A673 (cell line): ENCODE measurements around the gene SUDS3. TPM values are rescaled to one million over a fixed set of nuclear protein-coding genes. Genes with fewer than 3 reads are reported as not detected.

ENCODE experiments used
- BruUV-seq: library from RNA; stranded (reverse); fragments of 400-500 nt; replicated peaks from 2 replicates; lab custom pipeline; 2021; lab: Mats Ljungman, UMichigan
- CTCF ChIA-PET: fragments of 300-600 bp; sonication (Branson Sonifier 250); formaldehyde crosslinking; loops from one replicate; lab custom pipeline; 2022; ENCODE audit warnings: antibody characterized with exemption; lab: Charles Lee
- POLR2A ChIA-PET: fragments of 300-600 bp; sonication (Branson Sonifier 250); formaldehyde crosslinking; loops from one replicate; lab custom pipeline; 2022; ENCODE audit warnings: antibody characterized with exemption; ENCODE audit not compliant: low non-redundant PET; lab: Charles Lee
- DNase-seq: peaks from one replicate; pipeline ENCODE4 v3.0.0-alpha.2; 2015; ENCODE audit warnings: low spot score
- H3K27ac ChIP-seq: fragments of 200-600 bp; sonication (generic); 2 replicates; pipeline ENCODE4 v1.5.1; 2016; ENCODE audit warnings: mixed run types, low read depth, mild to moderate bottlenecking, mixed read lengths, antibody characterized with exemption, low read length; ENCODE audit not compliant: poor library complexity, severe bottlenecking
- H3K27me3 ChIP-seq: fragments of 200-600 bp; sonication (generic); replicated peaks from 2 replicates; pipeline ENCODE4 v1.6.1; 2017; ENCODE audit warnings: mixed run types, low read depth, mild to moderate bottlenecking, mixed read lengths, antibody characterized with exemption, low read length; ENCODE audit not compliant: insufficient read depth, poor library complexity
- H3K36me3 ChIP-seq: fragments of 200-600 bp; sonication (generic); 2 replicates; pipeline ENCODE4 v1.6.1; 2016; ENCODE audit warnings: mixed run types, mild to moderate bottlenecking, mixed read lengths, antibody characterized with exemption, low read length; ENCODE audit not compliant: insufficient read depth, poor library complexity, severe bottlenecking
- H3K4me1 ChIP-seq: fragments of 200-600 bp; sonication (generic); 2 replicates; pipeline ENCODE4 v1.6.1; 2017; ENCODE audit warnings: mixed run types, mild to moderate bottlenecking, mixed read lengths, antibody characterized with exemption, low read length; ENCODE audit not compliant: insufficient read depth, poor library complexity, severe bottlenecking
- H3K4me3 ChIP-seq: fragments of 200-600 bp; sonication (generic); 2 replicates; pipeline ENCODE4 v1.5.1; 2016; ENCODE audit warnings: low read depth, mixed run types, mild to moderate bottlenecking, mixed read lengths, low read length; ENCODE audit not compliant: poor library complexity, severe bottlenecking
- H3K9me3 ChIP-seq: fragments of 200-600 bp; sonication (generic); 2 replicates; pipeline ENCODE4 v1.6.1; 2016; ENCODE audit warnings: mixed run types, low read depth, mild to moderate bottlenecking, mixed read lengths, antibody characterized with exemption, low read length; ENCODE audit not compliant: poor library complexity, severe bottlenecking
- CTCF ChIP-seq: fragments of 300-800, 200-600 bp; sonication (generic); conservative IDR thresholded peaks from 2 replicates; pipeline ENCODE4 v1.5.1; 2017; ENCODE audit warnings: low read depth, mild to moderate bottlenecking, antibody characterized with exemption, low read length, moderate library complexity, mixed read lengths
- EZH2 ChIP-seq: fragments of 200-600 bp; sonication (generic); IDR thresholded peaks from 2 replicates; pipeline ENCODE4 v1.6.1; 2017; ENCODE audit warnings: borderline replicate concordance, low read depth, mild to moderate bottlenecking, mixed read lengths, antibody characterized with exemption, low read length; ENCODE audit not compliant: poor library complexity, severe bottlenecking
- intact Hi-C: fragments of 100-400 bp; cut with micrococcal nuclease; formaldehyde crosslinking; loops from one replicate; pipeline ENCODE4 v1.10.0; 2022; ENCODE audit not compliant: unreplicated experiment
- total RNA-seq: library from RNA; stranded (reverse); gene quantifications from 2 replicates; pipeline ENCODE4 v1.2.3, GENCODE V29; 2021

SUDS3 gene
- total RNA-seq, 1 experiment from 2014 or later: 50.0 TPM

GRCh38 chr12:118345355-118345754 lies 31.0 kb upstream of the SUDS3 start:
- TF ChIP-seq CTCF (no peak), EZH2 (no peak)
- Histone ChIP-seq H3K4me3 (no peak overlapping the region), H3K4me1 (peaks cover 35% of the 10 kb centered on the region), H3K36me3 (no peaks in the 10 kb centered on the region), H3K27me3 (no peaks in the 10 kb centered on the region), H3K9me3 (no peaks in the 10 kb centered on the region), H3K27ac (peak overlapping the region; percentile 20)
- intact Hi-C loops: no loop called here
- no peak for DNase-seq
- ChIA-PET POLR2A (interaction anchor here (0.6 kb wide), 1 partner anchor 63 kb away, joined by 3 read pairs; no protein-coding TSS in a partner anchor), CTCF (no interaction called here)
- BruUV-seq: no TSS peak

DNA sequence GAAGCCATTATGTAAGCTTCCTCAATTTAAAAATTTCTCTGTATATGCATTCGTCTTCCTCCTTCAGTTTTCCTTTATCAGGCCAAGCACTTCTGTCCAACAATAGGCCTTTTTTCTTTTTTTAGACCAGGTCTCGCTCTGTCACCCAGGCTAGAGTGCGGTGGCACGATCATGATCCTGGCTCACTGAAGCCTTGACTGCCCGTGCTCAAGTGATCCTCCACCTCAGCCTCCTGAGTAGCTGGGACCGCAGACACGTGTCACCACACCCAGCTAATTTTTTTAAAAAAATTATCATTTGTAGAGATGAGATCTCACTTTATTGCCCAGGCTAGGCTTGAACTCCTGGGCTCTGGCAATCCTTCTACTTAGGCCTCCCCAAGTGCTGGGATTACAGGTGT lies 29.5 kb upstream of the SUDS3 start:
- H3K27ac ChIP-seq: peak overlapping the region; percentile 22
- H3K4me3 ChIP-seq: no peak overlapping the region
- no peaks in the 10 kb centered on the region for H3K36me3 ChIP-seq
- H3K9me3 ChIP-seq: no peaks in the 10 kb centered on the region
- H3K4me1 ChIP-seq: peaks cover 32% of the 10 kb centered on the region
- DNase-seq: no peak
- ChIA-PET POLR2A (no interaction called here), CTCF (no interaction called here)
- no TSS peak for BruUV-seq
- TF ChIP-seq EZH2 (no peak), CTCF (no peak)
- intact Hi-C loops: no loop called here
- no peaks in the 10 kb centered on the region for H3K27me3 ChIP-seq

DNA sequence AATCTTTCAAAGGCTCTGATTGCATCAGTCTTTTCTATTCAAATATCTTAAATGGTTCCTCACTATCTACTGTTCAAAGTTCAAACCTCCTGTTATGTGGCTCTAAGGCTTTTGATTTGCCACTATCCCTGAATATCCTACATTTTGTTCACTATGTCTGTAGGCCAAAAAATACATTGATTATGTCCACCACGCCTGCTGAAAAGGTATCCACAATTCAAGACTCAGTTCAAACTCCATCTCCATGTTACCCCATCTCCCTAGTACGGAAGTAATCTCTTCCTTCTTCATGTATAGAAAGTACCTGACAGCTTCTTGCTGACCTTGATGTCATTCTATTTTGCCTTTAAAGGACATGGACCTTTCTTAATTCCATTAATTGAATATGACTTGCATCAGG lies 28.4 kb upstream of the SUDS3 start:
- H3K27ac ChIP-seq: peak overlapping the region; percentile 22
- no peak for TF ChIP-seq CTCF
- no peak for TF ChIP-seq EZH2
- no peaks in the 10 kb centered on the region for H3K9me3 ChIP-seq
- intact Hi-C loops: no loop called here
- ChIA-PET POLR2A (no interaction called here), CTCF (no interaction called here)
- H3K27me3 ChIP-seq: no peaks in the 10 kb centered on the region
- no peak for DNase-seq
- no peak overlapping the region for H3K4me3 ChIP-seq
- BruUV-seq: no TSS peak
- H3K36me3 ChIP-seq: no peaks in the 10 kb centered on the region
- peaks cover 32% of the 10 kb centered on the region for H3K4me1 ChIP-seq
